Measurements from ENCODE around the gene FRMD4A. TPM values are rescaled to one million over a fixed set of nuclear protein-coding genes. Genes with fewer than 3 reads are reported as not detected.

The FRMD4A gene
- total RNA-seq, 6 donors from 2014 or later: 22.3 to 114 (median 52.3) TPM

- Histone ChIP-seq H3K4me3 (no peak overlapping the region), H3K27me3 (no peaks in the 10 kb centered on the region), H3K27ac (no peak overlapping the region), H3K9me3 (peaks cover 0 to 7% (median 1%) of the 10 kb centered on the region in 4 donors), H3K36me3 (no peaks in the 10 kb centered on the region), H3K4me1 (no peaks in the 10 kb centered on the region)
- ATAC-seq (ENCODE audit: low FRiP score in 2 of 2) (no peak), DNase-seq (no peak)
- 69 to 73% methylated on average over 1 of the region's 1 CpG for WGBS, 2 donors
- TF ChIP-seq POLR2A (IDR thresholded peaks at IDR 0.05) (no peak), POLR2AphosphoS5 (IDR thresholded peaks at IDR 0.05) (no peak), EP300 (IDR thresholded peaks at IDR 0.05) (no peak), CTCF (IDR thresholded peaks at IDR 0.05) (no peak)
Measured at GRCh38 chr10:14151571-14151970, 179.2 kb downstream of the FRMD4A start.

DNA sequence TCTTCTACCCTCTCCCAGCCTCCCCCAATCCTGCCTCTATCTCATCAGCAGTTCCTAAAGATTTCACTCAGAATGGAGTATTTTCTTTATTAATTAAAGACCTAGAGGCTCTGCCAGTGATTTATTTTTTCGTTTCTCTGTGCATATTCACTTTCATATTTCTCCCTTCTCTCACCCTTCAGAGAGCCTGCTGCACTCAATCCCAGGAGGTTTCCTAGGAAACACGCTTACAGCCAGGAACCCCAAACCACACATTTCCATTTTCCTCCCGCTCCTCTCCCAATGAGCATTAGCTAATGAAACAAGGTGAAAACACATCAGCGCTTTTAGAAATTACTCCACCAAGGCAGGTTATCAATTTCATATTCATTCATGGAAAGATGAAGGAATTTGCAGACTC, 180.2 kb downstream of the FRMD4A start:
- Histone ChIP-seq H3K4me3 (no peak overlapping the region), H3K9me3 (peaks cover 0 to 7% (median 1%) of the 10 kb centered on the region in 4 donors), H3K27ac (no peak overlapping the region), H3K4me1 (no peaks in the 10 kb centered on the region), H3K27me3 (no peaks in the 10 kb centered on the region), H3K36me3 (no peaks in the 10 kb centered on the region)
- DNase-seq (no peak), ATAC-seq (ENCODE audit: low FRiP score in 2 of 2) (no peak)
- 77 to 80% methylated on average over 4 of the region's 4 CpGs for WGBS, 2 donors
- no peak for TF ChIP-seq CTCF (IDR thresholded peaks at IDR 0.05)
- no peak for TF ChIP-seq EP300 (IDR thresholded peaks at IDR 0.05)
- no peak for TF ChIP-seq POLR2A (IDR thresholded peaks at IDR 0.05)
- no peak for TF ChIP-seq POLR2AphosphoS5 (IDR thresholded peaks at IDR 0.05)

DNA sequence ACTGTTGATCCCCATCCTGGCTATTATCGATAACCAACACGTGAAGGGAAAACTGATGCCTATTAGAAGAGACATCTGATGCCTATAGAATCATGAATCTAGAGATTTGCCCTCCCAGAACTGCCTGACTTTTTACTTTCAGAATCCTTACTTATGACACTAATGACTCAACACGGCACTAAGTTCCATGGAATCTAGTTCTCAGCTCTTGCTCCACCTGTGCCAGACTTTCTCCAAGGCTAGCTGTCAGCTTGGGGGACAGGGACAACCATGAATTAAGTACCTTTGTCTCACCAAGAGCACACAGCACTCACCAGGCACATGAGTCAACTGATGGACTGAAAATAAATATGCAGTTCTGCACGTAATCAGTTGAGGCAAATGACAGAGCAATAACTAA, 184.2 kb downstream of the FRMD4A start:
- Histone ChIP-seq H3K9me3 (no peaks in the 10 kb centered on the region), H3K27me3 (no peaks in the 10 kb centered on the region), H3K36me3 (no peaks in the 10 kb centered on the region), H3K27ac (no peak overlapping the region), H3K4me1 (no peaks in the 10 kb centered on the region), H3K4me3 (no peak overlapping the region)
- 73 to 77% methylated on average over 4 of the region's 4 CpGs for WGBS, 2 donors
- TF ChIP-seq CTCF (IDR thresholded peaks at IDR 0.05): no peak
- no peak for TF ChIP-seq POLR2AphosphoS5 (IDR thresholded peaks at IDR 0.05)
- no peak for TF ChIP-seq EP300 (IDR thresholded peaks at IDR 0.05)
- no peak for TF ChIP-seq POLR2A (IDR thresholded peaks at IDR 0.05)
- DNase-seq: no peak
- ATAC-seq (ENCODE audit: low FRiP score in 2 of 2): no peak

- no peaks in the 10 kb centered on the region for H3K9me3 ChIP-seq
- ATAC-seq (ENCODE audit: low FRiP score in 2 of 2): no peak
- no peaks in the 10 kb centered on the region for H3K36me3 ChIP-seq
- DNase-seq: no peak
- H3K27ac ChIP-seq: no peak overlapping the region
- H3K4me1 ChIP-seq: no peaks in the 10 kb centered on the region
- WGBS, 2 donors: 63 to 64% methylated on average over 3 of the region's 3 CpGs
- H3K4me3 ChIP-seq: no peak overlapping the region
- no peaks in the 10 kb centered on the region for H3K27me3 ChIP-seq
- TF ChIP-seq POLR2AphosphoS5 (IDR thresholded peaks at IDR 0.05): peak in 1 of 2 donors; percentile 11
- TF ChIP-seq EP300 (IDR thresholded peaks at IDR 0.05): no peak
Measured at GRCh38 chr10:14146025-14146424, 184.7 kb downstream of the FRMD4A start.

DNA sequence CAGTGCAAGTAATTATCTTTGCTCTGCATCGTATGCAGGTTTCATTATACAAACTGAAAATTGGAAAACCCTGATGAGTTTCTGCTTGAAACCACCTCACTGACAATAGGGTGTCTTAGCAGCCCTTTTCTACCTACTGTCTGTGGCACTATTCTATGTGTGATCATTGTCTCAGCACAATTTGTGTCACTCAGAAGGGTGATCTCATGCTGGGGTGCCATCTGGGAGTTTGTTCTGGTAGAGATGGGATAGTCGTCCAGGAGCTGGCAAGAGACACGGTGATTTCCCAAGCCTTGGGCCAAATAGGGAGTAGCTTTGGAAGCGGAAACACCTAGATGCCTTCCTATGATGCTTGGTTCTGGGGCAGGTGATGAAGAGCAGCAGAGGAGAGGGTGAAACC, 186.3 kb downstream of the FRMD4A start:
- Histone ChIP-seq H3K27me3 (no peaks in the 10 kb centered on the region), H3K9me3 (no peaks in the 10 kb centered on the region), H3K4me1 (no peaks in the 10 kb centered on the region), H3K27ac (no peak overlapping the region), H3K4me3 (no peak overlapping the region), H3K36me3 (no peaks in the 10 kb centered on the region)
- TF ChIP-seq POLR2A (IDR thresholded peaks at IDR 0.05): no peak
- no peak for TF ChIP-seq POLR2AphosphoS5 (IDR thresholded peaks at IDR 0.05)
- no peak for TF ChIP-seq CTCF (IDR thresholded peaks at IDR 0.05)
- no peak for TF ChIP-seq EP300 (IDR thresholded peaks at IDR 0.05)
- DNase-seq: no peak
- ATAC-seq (ENCODE audit: low FRiP score in 2 of 2): no peak
- 79 to 82% methylated on average over 4 of the region's 4 CpGs for WGBS, 2 donors

All from upper lobe of left lung (tissue), 6 donors.